Measurements from ENCODE around the gene GDF10.

GDF10 gene

DNA sequence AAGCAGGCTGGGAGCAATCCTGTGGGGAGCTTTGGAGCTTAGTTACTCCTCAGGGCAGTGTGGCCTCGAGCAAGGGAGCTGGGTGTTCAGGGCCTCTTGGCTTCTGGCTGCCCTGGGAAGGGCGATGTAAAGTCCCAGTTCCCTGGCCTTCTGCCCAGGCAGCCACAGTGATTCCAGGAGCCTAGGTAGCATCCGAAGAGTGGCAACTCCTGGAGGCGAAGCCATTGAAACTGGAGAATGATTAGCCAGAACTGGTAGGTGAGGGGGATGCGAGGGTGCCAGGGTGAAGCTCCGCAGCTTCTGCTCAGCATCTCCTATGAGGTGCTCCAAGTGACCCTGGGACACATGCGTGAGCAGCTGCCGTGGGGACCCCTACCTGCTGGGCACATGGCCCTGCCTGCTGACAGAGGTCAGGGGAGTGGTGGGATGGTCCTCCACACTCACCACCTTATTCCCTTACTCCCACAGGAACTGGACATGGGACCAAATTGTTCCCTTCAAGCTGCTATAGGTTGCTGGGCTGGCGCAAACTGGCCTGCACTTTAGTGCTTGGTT is 14.5 kb downstream of the GDF10 start:
- DNase-seq = no peak

- DNase-seq = no peak
Measured at GRCh38 chr10:47315421-47315820, 15.4 kb downstream of the GDF10 start.

DNA sequence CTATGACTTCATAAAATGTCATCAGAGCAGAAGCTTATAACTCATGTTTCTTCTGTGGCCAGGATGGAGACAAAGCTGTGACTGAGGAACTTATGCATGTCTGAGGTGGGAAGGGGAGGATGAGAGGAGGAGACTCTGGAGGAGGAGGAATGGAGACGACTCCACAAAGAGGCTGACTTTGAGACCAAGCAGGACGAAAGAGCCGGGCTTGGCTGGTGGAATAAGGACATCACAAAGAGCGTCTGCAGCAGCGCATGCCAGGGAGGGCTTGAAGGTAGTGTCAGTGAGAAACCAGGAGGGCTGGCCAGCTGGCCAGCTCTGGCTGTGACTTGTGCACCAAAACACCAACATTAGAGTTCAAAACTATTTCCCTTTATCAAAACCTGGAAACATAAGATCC is 16.1 kb downstream of the GDF10 start:
- DNase-seq = no peak

DNA sequence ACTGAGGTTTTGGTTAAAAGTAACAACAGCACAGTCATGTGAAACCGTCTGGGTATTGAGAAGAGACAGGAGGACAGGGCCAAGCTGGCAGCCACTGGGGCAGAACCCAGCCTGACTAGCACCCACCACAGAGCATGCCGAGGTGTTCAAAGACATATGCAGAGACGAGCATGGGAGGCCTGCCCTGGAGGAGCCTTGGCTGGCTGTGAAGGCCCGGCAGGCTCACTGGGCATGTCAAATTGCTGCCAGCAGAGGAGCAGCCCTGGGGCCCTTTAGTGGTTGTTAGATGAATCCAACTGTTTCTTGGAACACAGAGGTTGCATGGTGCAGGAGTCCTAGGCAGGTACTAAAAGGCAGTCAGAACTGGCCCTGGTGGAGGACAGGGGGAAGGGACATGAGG is 17.3 kb downstream of the GDF10 start:
- no peak for DNase-seq

DNA sequence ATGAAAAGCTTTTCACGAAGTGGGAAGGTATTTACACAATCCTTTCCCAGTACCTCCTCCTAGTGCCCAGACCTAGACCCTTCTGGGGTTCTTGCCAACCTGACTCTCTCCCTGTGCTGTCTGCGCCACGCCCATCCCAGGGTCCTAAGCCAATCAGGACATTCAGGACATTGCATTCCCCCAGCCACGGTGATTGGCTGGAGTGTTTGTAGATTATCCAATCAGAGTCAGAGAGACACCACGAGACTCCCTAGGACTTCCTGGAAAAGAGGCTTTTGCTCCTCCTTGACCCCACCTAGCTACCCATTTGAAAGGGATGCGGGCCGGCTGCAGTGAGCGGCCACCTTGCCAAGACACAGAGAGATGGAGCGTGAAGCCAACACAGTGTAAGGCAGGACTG is 18.7 kb downstream of the GDF10 start:
- no peak for DNase-seq

DNA sequence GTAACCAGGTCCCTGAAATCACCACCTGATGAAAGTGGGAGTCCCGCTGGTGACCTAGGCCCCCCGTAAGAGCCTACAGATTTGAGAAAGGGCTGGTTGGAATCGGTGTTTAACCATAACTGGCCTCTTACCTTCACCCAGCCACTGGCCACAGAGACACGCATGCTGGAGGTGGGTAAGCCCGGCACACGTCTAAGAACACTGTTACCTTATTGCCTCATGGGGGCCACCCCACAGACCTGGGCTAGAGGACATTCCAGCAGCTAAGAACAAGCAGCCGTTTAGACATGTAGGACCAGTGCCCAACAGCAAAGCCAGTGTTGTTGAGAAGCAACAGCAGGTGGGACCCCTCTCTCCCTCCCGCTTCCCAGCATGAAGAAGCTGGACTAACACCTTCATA is 19.8 kb downstream of the GDF10 start:
- no peak for DNase-seq

DNA sequence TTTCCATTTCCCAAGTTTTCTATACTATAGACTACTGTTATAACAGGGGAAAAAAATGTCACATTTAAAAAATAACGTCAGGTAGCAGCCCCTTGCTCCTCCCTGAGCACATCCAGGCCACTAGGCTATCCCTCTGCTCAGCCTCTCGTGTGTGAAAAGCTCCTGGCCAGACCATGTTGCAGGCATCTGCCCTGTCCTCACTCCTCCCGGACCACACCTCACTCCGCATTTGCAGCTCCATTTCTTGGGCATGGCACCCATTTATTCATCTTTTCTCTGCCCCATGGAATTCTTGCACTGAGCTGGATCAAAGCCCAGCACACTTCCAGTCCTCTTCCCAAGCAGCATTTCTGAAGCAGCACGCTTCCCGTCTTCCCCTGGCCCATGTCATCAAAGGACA is 20.8 kb downstream of the GDF10 start:
- DNase-seq = no peak

GRCh38 chr10:47321521-47322195 is 21.7 kb downstream of the GDF10 start:
- no peak for DNase-seq

GRCh38 chr10:47322300-47323061 is 22.5 kb downstream of the GDF10 start, which contains the start of gene GDF2:
Gene GDF2, plus strand, starts transcription at chr10:47322454. Its CDS starts 215 bp downstream, at chr10:47322669.
- no peak for DNase-seq

- no peak for DNase-seq
Measured at GRCh38 chr10:47323087-47323486, 23.1 kb downstream of the GDF10 start.

DNA sequence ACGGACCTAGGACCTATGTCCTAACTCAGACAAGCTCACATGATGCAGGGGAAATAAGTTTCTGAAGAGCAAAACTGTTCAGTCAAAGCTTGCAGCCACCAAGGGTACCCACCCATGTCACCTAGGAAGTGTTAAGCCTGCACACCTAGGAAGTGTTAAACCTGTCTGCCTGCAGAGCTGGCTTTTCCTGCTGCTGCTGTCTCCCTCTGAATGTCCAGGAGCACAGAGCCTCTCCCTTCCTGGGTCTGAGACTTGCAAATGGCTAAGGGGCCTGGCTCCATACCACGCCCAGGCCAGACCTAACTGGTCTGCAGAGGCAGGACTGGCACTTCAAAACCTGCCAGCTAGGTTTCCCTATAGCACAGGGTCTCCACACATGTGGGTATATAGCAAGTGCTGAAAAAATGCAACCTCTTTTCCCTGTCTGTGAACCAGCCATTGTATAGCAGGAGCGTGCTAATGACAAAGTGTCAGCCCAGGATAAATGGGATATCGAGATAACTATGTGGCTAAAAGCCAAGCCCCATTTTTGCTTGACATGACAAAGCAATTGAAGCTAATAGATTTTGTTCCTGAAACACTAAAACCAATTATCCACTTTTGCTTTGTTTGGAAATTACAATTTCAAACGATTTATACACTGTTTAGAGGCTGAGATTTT is 23.8 kb downstream of the GDF10 start:
- DNase-seq = no peak

DNA sequence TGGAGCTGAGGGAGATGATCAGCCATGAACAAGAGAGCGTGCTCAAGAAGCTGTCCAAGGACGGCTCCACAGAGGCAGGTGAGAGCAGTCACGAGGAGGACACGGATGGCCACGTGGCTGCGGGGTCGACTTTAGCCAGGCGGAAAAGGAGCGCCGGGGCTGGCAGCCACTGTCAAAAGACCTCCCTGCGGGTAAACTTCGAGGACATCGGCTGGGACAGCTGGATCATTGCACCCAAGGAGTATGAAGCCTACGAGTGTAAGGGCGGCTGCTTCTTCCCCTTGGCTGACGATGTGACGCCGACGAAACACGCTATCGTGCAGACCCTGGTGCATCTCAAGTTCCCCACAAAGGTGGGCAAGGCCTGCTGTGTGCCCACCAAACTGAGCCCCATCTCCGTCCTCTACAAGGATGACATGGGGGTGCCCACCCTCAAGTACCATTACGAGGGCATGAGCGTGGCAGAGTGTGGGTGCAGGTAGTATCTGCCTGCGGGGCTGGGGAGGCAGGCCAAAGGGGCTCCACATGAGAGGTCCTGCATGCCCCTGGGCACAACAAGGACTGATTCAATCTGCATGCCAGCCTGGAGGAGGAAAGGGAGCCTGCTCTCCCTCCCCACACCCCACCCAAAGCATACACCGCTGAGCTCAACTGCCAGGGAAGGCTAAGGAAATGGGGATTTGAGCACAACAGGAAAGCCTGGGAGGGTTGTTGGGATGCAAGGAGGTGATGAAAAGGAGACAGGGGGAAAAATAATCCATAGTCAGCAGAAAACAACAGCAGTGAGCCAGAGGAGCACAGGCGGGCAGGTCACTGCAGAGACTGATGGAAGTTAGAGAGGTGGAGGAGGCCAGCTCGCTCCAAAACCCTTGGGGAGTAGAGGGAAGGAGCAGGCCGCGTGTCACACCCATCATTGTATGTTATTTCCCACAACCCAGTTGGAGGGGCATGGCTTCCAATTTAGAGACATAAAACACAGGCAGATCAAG is 25.6 kb downstream of the GDF10 start:
- no peak for DNase-seq

- DNase-seq = no peak
Measured at GRCh38 chr10:47326306-47326926, 26.4 kb downstream of the GDF10 start.

GRCh38 chr10:47326927-47327330 is 26.9 kb downstream of the GDF10 start:
- no peak for DNase-seq

- DNase-seq = no peak
Measured at GRCh38 chr10:47329855-47330254, 29.9 kb downstream of the GDF10 start.

DNA sequence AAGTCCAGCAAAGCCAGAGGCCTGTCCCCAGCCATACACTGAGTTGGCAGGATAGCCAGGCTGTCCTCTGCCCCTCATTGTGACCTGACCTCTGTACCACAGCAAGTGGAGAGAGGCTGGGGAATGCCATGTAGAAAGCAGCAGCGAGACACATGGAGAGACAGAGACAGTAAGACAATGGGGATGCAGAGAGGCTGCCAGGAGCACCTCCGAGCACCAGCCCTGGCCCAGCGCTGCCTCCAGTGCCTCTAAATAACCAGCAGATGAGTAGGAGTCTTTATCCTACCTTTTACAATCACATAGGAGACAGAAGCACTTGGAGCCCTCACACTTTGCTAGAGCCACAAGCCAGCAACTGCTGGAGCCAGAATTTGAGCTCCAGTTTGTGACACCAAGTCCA is 30.4 kb downstream of the GDF10 start:
- DNase-seq = no peak

- DNase-seq = no peak
Measured at GRCh38 chr10:47330804-47331203, 30.8 kb downstream of the GDF10 start.

- no peak for DNase-seq
Measured at GRCh38 chr10:47331491-47331890, 31.5 kb downstream of the GDF10 start.

GRCh38 chr10:47331954-47332353 is 32.0 kb downstream of the GDF10 start:
- no peak for DNase-seq

GRCh38 chr10:47332371-47332770 is 32.4 kb downstream of the GDF10 start:
- DNase-seq = no peak

Data from amygdala (tissue), 56 donors.